CD14-positive monocyte (primary cell): ENCODE data around the gene NLN. TPM values are rescaled to one million over a fixed set of nuclear protein-coding genes. Genes with fewer than 3 reads are reported as not detected.
"Not testable (repeated sequence)": the region's sequence is repeated elsewhere in the genome, so short reads cannot be mapped to it uniquely, and the experiment has no call there.

ENCODE experiments used
- DNase-seq, 3 donors: peaks; one replicate each; pipeline ENCODE4 v3.0.0-alpha.2; 2011 to 2022
- H2AFZ ChIP-seq: 2 replicates; pipeline ENCODE4 v1.6.0; 2012; ENCODE audit warnings: mild to moderate bottlenecking, low read depth, low read length, inconsistent platforms; ENCODE audit not compliant: insufficient read depth, poor library complexity, severe bottlenecking
- H3K27ac ChIP-seq, 2 donors: 1 replicate in 1 of 2; 2 replicates in 1 of 2; pipeline ENCODE4 v1.5.1; 2012 to 2013; ENCODE audit warnings: low read length in 2 of 2, control low read depth in 1 of 2, inconsistent platforms in 1 of 2, low read depth in 1 of 2, mild to moderate bottlenecking in 1 of 2
- H3K27me3 ChIP-seq, 2 donors: one replicate each; pipeline versions ENCODE4 v1.6.0 to v1.6.1; 2011 to 2013; ENCODE audit warnings: low read length in 2 of 2; ENCODE audit not compliant: control insufficient read depth in 2 of 2, insufficient read depth in 2 of 2
- H3K36me3 ChIP-seq, 2 donors: replicated peaks in 1 of 2; 1 replicate in 1 of 2; 2 replicates in 1 of 2; pipeline versions ENCODE4 v1.5.1 to v1.6.1; 2012 to 2013; ENCODE audit warnings: low read length in 2 of 2, control low read depth in 1 of 2, inconsistent platforms in 1 of 2, mild to moderate bottlenecking in 1 of 2; ENCODE audit not compliant: insufficient read depth in 2 of 2, control insufficient read depth in 1 of 2
- H3K4me1 ChIP-seq, 2 donors: 1 replicate in 1 of 2; 2 replicates in 1 of 2; pipeline versions ENCODE4 v1.5.1 to v1.6.1; 2012 to 2013; ENCODE audit warnings: low read length in 2 of 2, control low read depth in 1 of 2, inconsistent platforms in 1 of 2, mild to moderate bottlenecking in 1 of 2, moderate library complexity in 1 of 2; ENCODE audit not compliant: insufficient read depth in 2 of 2, control insufficient read depth in 1 of 2
- H3K4me2 ChIP-seq: replicated peaks from 2 replicates; pipeline ENCODE3; 2012; ENCODE audit warnings: low read length, moderate library complexity, mild to moderate bottlenecking; ENCODE audit not compliant: poor library complexity, severe bottlenecking; ENCODE audit errors: extremely low read depth
- H3K4me3 ChIP-seq, 3 experiments: fragments of 200-600 bp in 1 of 3; sonication (generic) in 1 of 3; replicated peaks in 1 of 3; 1 replicate in 2 of 3; 2 replicates in 1 of 3; pipeline ENCODE4 v1.5.1; 2011 to 2013; ENCODE audit warnings: low read length in 3 of 3, mild to moderate bottlenecking in 3 of 3, control low read depth in 2 of 3, low read depth in 2 of 3, inconsistent platforms in 1 of 3, moderate library complexity in 1 of 3
- H3K79me2 ChIP-seq: 2 replicates; pipeline ENCODE4 v1.6.0; 2012; ENCODE audit warnings: mild to moderate bottlenecking, control low read depth, inconsistent platforms, low read length, moderate library complexity; ENCODE audit not compliant: insufficient read depth
- H3K9ac ChIP-seq: 2 replicates; pipeline ENCODE4 v1.6.0; 2017; ENCODE audit warnings: low read length, mild to moderate bottlenecking; ENCODE audit not compliant: insufficient read depth, poor library complexity, severe bottlenecking
- H3K9me3 ChIP-seq, 2 donors: replicated peaks in 1 of 2; 1 replicate in 1 of 2; 2 replicates in 1 of 2; pipeline versions ENCODE4 v1.5.1 to v1.6.1; 2012 to 2013; ENCODE audit warnings: low read length in 2 of 2, control low read depth in 1 of 2; ENCODE audit not compliant: control insufficient read depth in 1 of 2, insufficient read depth in 1 of 2
- H4K20me1 ChIP-seq: 2 replicates; pipeline ENCODE4 v1.6.0; 2012; ENCODE audit warnings: mild to moderate bottlenecking, low read length, control low read depth, moderate library complexity; ENCODE audit not compliant: insufficient read depth
- H3K27ac Mint-ChIP-seq, 7 donors: one replicate each; pipeline ENCODE4 v1.8.0; 2020; ENCODE audit warnings: mild to moderate bottlenecking in 7 of 7, mixed read lengths in 7 of 7, moderate library complexity in 6 of 7, inconsistent platforms in 2 of 7
- H3K27me3 Mint-ChIP-seq, 3 donors: one replicate each; pipeline ENCODE4 v1.8.0; 2021 to 2022; ENCODE audit warnings: low read depth in 3 of 3, mild to moderate bottlenecking in 3 of 3, mixed read lengths in 3 of 3, moderate library complexity in 3 of 3, inconsistent platforms in 1 of 3
- H3K36me3 Mint-ChIP-seq, 2 donors: one replicate each; pipeline ENCODE4 v1.8.0; 2020; ENCODE audit warnings: mixed read lengths in 2 of 2, inconsistent platforms in 1 of 2, mild to moderate bottlenecking in 1 of 2
- H3K4me1 Mint-ChIP-seq: one replicate; pipeline ENCODE4 v1.8.0; 2020; ENCODE audit warnings: mild to moderate bottlenecking, mixed read lengths
- H3K4me3 Mint-ChIP-seq, 2 donors: one replicate each; pipeline ENCODE4 v1.8.0; 2020; ENCODE audit warnings: mild to moderate bottlenecking in 2 of 2, mixed read lengths in 2 of 2, moderate library complexity in 1 of 2
- H3K9me3 Mint-ChIP-seq, 7 donors: one replicate each; pipeline ENCODE4 v1.8.0; 2020 to 2022; ENCODE audit warnings: mixed read lengths in 7 of 7, mild to moderate bottlenecking in 6 of 7, moderate library complexity in 6 of 7, inconsistent platforms in 2 of 7
- WGBS: methylation state at CpG from one replicate; pipeline ENCODE4 v1.1.5; 2013; ENCODE audit warnings: missing lambda C conversion rate; ENCODE audit not compliant: insufficient coverage; 5-methylcytosine and 5-hydroxymethylcytosine counted together
- intact Hi-C, 2 donors: fragments of 100-400 bp; cut with micrococcal nuclease; formaldehyde crosslinking; loops; one replicate each; pipeline versions ENCODE4 v1.15.0 to v1.15.1; 2023
- polyA plus RNA-seq, 3 donors: library from polyadenylated mRNA; depleted of rRNA in 1 of 3; unstranded in 2 of 3; stranded (reverse) in 1 of 3; fragments of 300-500 nt in 2 of 3; fragments of >200 nt in 1 of 3; fragmentation: Illumina TruSeq in 2 of 3; gene quantifications; 1 replicate in 2 of 3; 2 replicates in 1 of 3; pipeline ENCODE4 v1.2.3, GENCODE V29; 2012 to 2021
- TF ChIP-seq, protein P1 (sequence below): fragments of 200-600 bp; IDR thresholded peaks from one replicate; pipeline ENCODE4 v1.8.0; 2022; ENCODE audit warnings: antibody characterized with exemption, mild to moderate bottlenecking

NLN gene
- polyA plus RNA-seq, 3 donors = 8.7 to 39.2 (median 17.7) TPM

DNA sequence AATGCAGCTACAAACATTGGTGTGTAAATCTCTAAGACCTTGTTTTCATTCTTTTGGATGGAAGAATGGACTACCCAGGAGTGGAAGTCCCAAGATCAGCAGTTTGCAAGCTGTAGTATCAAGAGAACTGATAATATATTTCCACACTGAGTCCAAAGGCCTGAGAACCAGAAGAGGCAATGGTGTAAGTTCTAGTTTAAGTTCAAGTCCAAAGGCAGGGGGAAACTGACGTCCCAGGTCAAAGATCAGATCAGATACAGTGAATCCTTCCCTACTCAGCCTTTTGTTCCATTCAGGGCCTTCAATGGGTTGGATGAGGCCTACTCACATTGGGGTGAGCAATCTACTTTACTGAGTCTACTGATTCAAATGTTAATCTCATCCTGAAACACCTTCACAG is 124.1 kb downstream of the NLN start:
- TF ChIP-seq, protein P1, sequence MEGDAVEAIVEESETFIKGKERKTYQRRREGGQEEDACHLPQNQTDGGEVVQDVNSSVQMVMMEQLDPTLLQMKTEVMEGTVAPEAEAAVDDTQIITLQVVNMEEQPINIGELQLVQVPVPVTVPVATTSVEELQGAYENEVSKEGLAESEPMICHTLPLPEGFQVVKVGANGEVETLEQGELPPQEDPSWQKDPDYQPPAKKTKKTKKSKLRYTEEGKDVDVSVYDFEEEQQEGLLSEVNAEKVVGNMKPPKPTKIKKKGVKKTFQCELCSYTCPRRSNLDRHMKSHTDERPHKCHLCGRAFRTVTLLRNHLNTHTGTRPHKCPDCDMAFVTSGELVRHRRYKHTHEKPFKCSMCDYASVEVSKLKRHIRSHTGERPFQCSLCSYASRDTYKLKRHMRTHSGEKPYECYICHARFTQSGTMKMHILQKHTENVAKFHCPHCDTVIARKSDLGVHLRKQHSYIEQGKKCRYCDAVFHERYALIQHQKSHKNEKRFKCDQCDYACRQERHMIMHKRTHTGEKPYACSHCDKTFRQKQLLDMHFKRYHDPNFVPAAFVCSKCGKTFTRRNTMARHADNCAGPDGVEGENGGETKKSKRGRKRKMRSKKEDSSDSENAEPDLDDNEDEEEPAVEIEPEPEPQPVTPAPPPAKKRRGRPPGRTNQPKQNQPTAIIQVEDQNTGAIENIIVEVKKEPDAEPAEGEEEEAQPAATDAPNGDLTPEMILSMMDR = no peak
- peak overlapping the region; percentile 74 to 85 for H3K27ac ChIP-seq
- H3K27me3 ChIP-seq = no peaks in the 10 kb centered on the region
- no peaks in the 10 kb centered on the region for H3K79me2 ChIP-seq
- intact Hi-C loops = no loop called here
- H3K27ac Mint-ChIP-seq = peak overlapping the region; percentile 88 to 96 (median 92)
- H3K4me3 Mint-ChIP-seq = no peak overlapping the region
- H3K9me3 Mint-ChIP-seq = peaks cover 8 to 19% (median 12%) of the 10 kb centered on the region in 7 donors
- H2AFZ ChIP-seq = no peak overlapping the region
- DNase-seq = no peak
- no CpG with 5 or more reads among the region's 1 CpG for WGBS
- no peaks in the 10 kb centered on the region for H4K20me1 ChIP-seq
- peaks cover 42% of the 10 kb centered on the region for H3K4me1 Mint-ChIP-seq
- peak overlapping the region; percentile 59 for H3K4me2 ChIP-seq
- no peaks in the 10 kb centered on the region for H3K36me3 ChIP-seq
- no peaks in the 10 kb centered on the region for H3K9me3 ChIP-seq
- peaks cover 0 to 4% (median 0%) of the 10 kb centered on the region in 3 donors for H3K27me3 Mint-ChIP-seq
- H3K4me3 ChIP-seq = peak overlapping the region in 1 of 3 experiments; percentile 39
- H3K36me3 Mint-ChIP-seq = peaks cover 2 to 4% of the 10 kb centered on the region in 2 donors
- H3K9ac ChIP-seq = no peak overlapping the region
- peaks cover 21 to 23% of the 10 kb centered on the region in 2 donors for H3K4me1 ChIP-seq

DNA sequence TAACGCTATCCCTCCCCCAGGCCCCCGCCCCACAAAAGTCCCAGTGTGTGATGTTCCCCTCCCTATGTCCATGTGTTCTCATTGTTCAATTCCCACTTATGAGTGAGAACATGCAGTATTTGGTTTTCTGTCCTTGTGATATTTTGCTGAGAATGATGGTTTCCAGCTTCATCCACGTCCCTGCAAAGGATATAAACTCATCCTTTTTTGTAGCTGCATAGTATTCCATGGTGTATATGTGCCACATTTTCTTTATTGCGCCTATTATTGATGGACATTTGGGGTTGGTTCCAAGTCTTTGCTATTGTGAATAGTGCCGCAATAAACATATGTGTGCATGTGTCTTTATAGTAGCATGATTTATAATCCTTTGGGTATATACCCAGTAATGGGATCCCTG is 125.0 kb downstream of the NLN start:
- peaks cover 10 to 23% (median 18%) of the 10 kb centered on the region in 7 donors for H3K9me3 Mint-ChIP-seq
- peaks cover 42% of the 10 kb centered on the region for H3K4me1 Mint-ChIP-seq
- H3K4me1 ChIP-seq = peaks cover 21 to 23% of the 10 kb centered on the region in 2 donors
- H3K27ac Mint-ChIP-seq = peak overlapping the region in 1 of 7 donors; percentile 54
- H3K4me2 ChIP-seq, H2AFZ ChIP-seq, H3K36me3 Mint-ChIP-seq, H3K27me3 Mint-ChIP-seq, H3K9ac ChIP-seq, H3K36me3 ChIP-seq, H3K27me3 ChIP-seq, H3K4me3 Mint-ChIP-seq, H3K4me3 ChIP-seq, intact Hi-C loops, H3K27ac ChIP-seq, H4K20me1 ChIP-seq, H3K9me3 ChIP-seq, DNase-seq, H3K79me2 ChIP-seq: not testable (repeated sequence)
- no CpG with 5 or more reads among the region's 5 CpGs for WGBS

DNA sequence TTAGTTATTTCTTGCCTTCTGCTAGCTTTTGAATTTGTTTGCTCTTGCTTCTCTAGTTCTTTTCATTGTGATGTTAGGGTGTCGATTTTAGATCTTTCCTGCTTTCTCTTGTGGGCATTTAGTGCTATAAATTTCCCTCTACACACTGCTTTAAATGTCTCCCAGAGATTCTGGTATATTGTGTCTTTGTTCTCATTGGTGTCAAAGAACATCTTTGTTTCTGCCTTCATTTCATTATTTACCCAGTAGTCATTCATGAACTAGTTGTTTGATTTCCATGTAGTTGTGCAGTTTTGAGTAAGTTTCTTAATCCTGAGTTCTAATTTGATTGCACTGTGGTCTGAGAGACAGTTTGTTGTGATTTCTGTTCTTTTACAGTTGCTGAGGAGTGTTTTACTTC is 127.9 kb downstream of the NLN start:
- H3K36me3 Mint-ChIP-seq, H3K4me2 ChIP-seq, H3K27ac Mint-ChIP-seq, intact Hi-C loops, DNase-seq, H2AFZ ChIP-seq, H4K20me1 ChIP-seq, H3K27me3 ChIP-seq, H3K36me3 ChIP-seq, H3K9ac ChIP-seq, H3K9me3 ChIP-seq, H3K79me2 ChIP-seq, H3K4me3 ChIP-seq, H3K4me3 Mint-ChIP-seq, H3K27me3 Mint-ChIP-seq, H3K27ac ChIP-seq: not testable (repeated sequence)
- WGBS = no CpG with 5 or more reads among the region's 1 CpG
- Mint-ChIP-seq H3K9me3 (peaks cover 12 to 23% (median 19%) of the 10 kb centered on the region in 7 donors), H3K4me1 (peaks cover 30% of the 10 kb centered on the region)
- peaks cover 12 to 16% of the 10 kb centered on the region in 2 donors for H3K4me1 ChIP-seq
